Kidney epithelial cell (primary cell): ENCODE measurements around the gene PLEKHG2. TPM values are rescaled to one million over a fixed set of nuclear protein-coding genes. Genes with fewer than 3 reads are reported as not detected.

Experiments used
- DNase-seq: peaks from one replicate; pipeline ENCODE4 v3.0.0-alpha.2; 2010; ENCODE audit warnings: low read depth
- H3K27me3 ChIP-seq: 2 replicates; pipeline ENCODE4 v1.6.0; 2011; ENCODE audit warnings: low read length; ENCODE audit not compliant: control insufficient read depth, insufficient read depth
- H3K36me3 ChIP-seq: 2 replicates; pipeline ENCODE4 v1.5.1; 2011; ENCODE audit warnings: low read length; ENCODE audit not compliant: control insufficient read depth, insufficient read depth
- H3K4me3 ChIP-seq: 2 replicates; pipeline ENCODE4 v1.5.1; 2011; ENCODE audit warnings: low read depth, mild to moderate bottlenecking, control low read depth, low read length
- total RNA-seq: library from RNA; depleted of rRNA; stranded (reverse); fragments of >200 nt; gene quantifications from 2 replicates; pipeline ENCODE4 v1.2.3, GENCODE V29; 2015
- TF ChIP-seq, protein P1 (sequence below): IDR thresholded peaks from 2 replicates; pipeline ENCODE4 v1.5.1; 2011; ENCODE audit warnings: mild to moderate bottlenecking, moderate library complexity, low read length, control low read depth, inconsistent platforms; ENCODE audit not compliant: insufficient read depth, poor library complexity, severe bottlenecking

Gene PLEKHG2, protein sequence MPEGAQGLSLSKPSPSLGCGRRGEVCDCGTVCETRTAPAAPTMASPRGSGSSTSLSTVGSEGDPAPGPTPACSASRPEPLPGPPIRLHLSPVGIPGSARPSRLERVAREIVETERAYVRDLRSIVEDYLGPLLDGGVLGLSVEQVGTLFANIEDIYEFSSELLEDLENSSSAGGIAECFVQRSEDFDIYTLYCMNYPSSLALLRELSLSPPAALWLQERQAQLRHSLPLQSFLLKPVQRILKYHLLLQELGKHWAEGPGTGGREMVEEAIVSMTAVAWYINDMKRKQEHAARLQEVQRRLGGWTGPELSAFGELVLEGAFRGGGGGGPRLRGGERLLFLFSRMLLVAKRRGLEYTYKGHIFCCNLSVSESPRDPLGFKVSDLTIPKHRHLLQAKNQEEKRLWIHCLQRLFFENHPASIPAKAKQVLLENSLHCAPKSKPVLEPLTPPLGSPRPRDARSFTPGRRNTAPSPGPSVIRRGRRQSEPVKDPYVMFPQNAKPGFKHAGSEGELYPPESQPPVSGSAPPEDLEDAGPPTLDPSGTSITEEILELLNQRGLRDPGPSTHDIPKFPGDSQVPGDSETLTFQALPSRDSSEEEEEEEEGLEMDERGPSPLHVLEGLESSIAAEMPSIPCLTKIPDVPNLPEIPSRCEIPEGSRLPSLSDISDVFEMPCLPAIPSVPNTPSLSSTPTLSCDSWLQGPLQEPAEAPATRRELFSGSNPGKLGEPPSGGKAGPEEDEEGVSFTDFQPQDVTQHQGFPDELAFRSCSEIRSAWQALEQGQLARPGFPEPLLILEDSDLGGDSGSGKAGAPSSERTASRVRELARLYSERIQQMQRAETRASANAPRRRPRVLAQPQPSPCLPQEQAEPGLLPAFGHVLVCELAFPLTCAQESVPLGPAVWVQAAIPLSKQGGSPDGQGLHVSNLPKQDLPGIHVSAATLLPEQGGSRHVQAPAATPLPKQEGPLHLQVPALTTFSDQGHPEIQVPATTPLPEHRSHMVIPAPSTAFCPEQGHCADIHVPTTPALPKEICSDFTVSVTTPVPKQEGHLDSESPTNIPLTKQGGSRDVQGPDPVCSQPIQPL (N-terminal part only)
- 22.8 and 46.9 TPM in 2 replicates for total RNA-seq

- peak; percentile 98 for DNase-seq
- TF ChIP-seq, protein P1, sequence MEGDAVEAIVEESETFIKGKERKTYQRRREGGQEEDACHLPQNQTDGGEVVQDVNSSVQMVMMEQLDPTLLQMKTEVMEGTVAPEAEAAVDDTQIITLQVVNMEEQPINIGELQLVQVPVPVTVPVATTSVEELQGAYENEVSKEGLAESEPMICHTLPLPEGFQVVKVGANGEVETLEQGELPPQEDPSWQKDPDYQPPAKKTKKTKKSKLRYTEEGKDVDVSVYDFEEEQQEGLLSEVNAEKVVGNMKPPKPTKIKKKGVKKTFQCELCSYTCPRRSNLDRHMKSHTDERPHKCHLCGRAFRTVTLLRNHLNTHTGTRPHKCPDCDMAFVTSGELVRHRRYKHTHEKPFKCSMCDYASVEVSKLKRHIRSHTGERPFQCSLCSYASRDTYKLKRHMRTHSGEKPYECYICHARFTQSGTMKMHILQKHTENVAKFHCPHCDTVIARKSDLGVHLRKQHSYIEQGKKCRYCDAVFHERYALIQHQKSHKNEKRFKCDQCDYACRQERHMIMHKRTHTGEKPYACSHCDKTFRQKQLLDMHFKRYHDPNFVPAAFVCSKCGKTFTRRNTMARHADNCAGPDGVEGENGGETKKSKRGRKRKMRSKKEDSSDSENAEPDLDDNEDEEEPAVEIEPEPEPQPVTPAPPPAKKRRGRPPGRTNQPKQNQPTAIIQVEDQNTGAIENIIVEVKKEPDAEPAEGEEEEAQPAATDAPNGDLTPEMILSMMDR: peak; percentile 90
- peaks cover 1% of the 10 kb centered on the region for H3K36me3 ChIP-seq
- peak within 1 kb of the TSS; percentile 96 for H3K4me3 ChIP-seq
- H3K27me3 ChIP-seq: no peaks in the 10 kb centered on the region
Observed at GRCh38 chr19:39412100-39412866, at the start of gene PLEKHG2. Gene PLEKHG2, plus strand, starts transcription at chr19:39412669. Its CDS starts 1,418 bp downstream, at chr19:39414087.

DNA sequence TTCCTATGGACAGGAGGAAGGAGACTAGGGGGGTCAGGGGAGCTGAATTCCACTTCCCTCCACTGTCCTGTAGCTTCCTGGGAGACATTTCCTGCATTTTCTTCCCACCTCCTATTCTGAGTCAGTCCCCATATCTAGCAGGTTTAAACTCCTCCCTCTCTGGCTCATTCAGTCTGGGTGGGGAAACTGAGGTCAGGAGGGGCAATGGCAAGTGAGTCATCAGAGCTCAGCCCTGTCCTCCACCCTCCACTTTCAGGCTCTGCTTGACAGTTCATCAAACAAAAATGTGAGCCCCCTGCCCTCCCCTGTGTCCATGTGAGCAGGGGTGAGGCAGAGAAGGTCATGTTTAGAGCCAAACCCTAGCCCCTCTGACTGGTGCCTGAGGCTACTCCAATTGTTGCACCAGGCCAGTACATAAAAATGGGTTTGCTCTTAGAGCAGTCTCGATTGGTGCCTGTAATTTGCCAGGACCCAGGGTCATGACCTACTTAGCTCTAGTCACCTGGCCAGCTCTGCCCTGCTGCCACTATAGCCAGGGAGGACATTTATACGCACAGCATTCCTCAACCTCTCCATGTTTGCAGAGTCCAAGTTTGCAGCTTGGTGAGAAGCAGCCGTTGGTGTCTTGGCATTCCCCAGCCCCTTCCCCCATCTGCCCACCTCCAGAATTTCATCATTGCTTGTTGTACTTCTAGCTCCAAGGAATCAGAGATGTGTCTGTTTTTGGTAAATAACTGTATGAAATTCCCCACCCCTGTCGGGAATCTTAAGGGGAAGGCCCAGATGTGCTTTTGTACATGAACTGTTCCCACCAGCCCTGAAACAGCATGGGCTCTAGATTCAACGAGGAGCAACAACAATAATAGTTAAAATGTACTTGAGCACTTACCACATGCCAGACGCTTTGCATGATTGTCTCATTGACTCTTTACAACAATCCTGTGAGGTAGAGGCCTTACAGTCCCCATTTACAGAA is 49.5 kb upstream of the PLEKHG2 start:
- Histone ChIP-seq H3K36me3 (peaks cover 1% of the 10 kb centered on the region), H3K27me3 (no peaks in the 10 kb centered on the region), H3K4me3 (no peak overlapping the region)
- TF ChIP-seq, protein P1: no peak
- DNase-seq: peak; percentile 45

GRCh38 chr19:39363901-39364457 is 48.5 kb upstream of the PLEKHG2 start:
- no peak for DNase-seq
- Histone ChIP-seq H3K4me3 (no peak overlapping the region), H3K27me3 (no peaks in the 10 kb centered on the region), H3K36me3 (no peaks in the 10 kb centered on the region)
- TF ChIP-seq, protein P1: no peak

DNA sequence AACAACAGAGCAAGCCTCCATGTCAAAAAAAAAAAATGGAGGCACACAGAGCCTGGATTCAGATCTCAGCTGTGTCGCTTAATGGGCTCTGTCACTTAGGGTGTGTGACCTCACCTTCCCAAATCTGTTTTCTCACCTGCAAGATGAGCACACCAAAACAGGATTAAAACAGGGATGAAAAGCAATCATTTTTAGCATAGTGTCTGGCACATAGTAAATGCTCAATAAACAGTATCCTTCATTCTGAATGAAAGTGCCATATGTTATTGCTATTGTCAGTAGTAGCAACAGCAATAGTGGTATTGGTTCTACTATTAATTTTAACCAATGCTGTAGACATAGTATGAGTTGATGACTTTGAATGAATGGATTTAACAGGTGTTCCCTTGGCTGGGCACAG is 46.9 kb upstream of the PLEKHG2 start:
- TF ChIP-seq, protein P1: no peak
- Histone ChIP-seq H3K4me3 (no peak overlapping the region), H3K27me3 (no peaks in the 10 kb centered on the region), H3K36me3 (peaks cover 4% of the 10 kb centered on the region)
- DNase-seq: no peak
